ENCODE data around the gene GPC5.
"Not testable (repeated sequence)": the region's sequence is repeated elsewhere in the genome, so short reads cannot be mapped to it uniquely, and the experiment has no call there.

Gene GPC5

GRCh38 chr13:91773591-91774227 is 375.3 kb downstream of the GPC5 start:
- Histone ChIP-seq H3K4me3 (ENCODE audit: low read length in 2 of 2) (no peak overlapping the region), H3K27ac (ENCODE audit: low read depth in 2 of 2, low read length in 2 of 2) (no peak overlapping the region), H3K9ac (ENCODE audit: low read depth in 1 of 2, low read length in 2 of 2) (no peak overlapping the region), H3K4me1 (ENCODE audit: control insufficient read depth in 2 of 2, insufficient read depth in 2 of 2, low read length in 2 of 2) (no peaks in the 10 kb centered on the region), H3K9me3 (ENCODE audit: control insufficient read depth in 2 of 2, low read length in 2 of 2) (no peaks in the 10 kb centered on the region), H3K36me3 (ENCODE audit: control insufficient read depth in 2 of 2, insufficient read depth in 2 of 2, low read length in 2 of 2) (no peaks in the 10 kb centered on the region), H3K27me3 (ENCODE audit: control insufficient read depth in 2 of 2, insufficient read depth in 2 of 2, low read length in 2 of 2) (no peaks in the 10 kb centered on the region)

GRCh38 chr13:91774397-91774796 is 376.0 kb downstream of the GPC5 start:
- Histone ChIP-seq H3K36me3 (ENCODE audit: control insufficient read depth in 2 of 2, insufficient read depth in 2 of 2, low read length in 2 of 2) (no peaks in the 10 kb centered on the region), H3K4me3 (ENCODE audit: low read length in 2 of 2) (no peak overlapping the region), H3K27ac (ENCODE audit: low read depth in 2 of 2, low read length in 2 of 2) (no peak overlapping the region), H3K4me1 (ENCODE audit: control insufficient read depth in 2 of 2, insufficient read depth in 2 of 2, low read length in 2 of 2) (no peaks in the 10 kb centered on the region), H3K27me3 (ENCODE audit: control insufficient read depth in 2 of 2, insufficient read depth in 2 of 2, low read length in 2 of 2) (no peaks in the 10 kb centered on the region), H3K9me3 (ENCODE audit: control insufficient read depth in 2 of 2, low read length in 2 of 2) (no peaks in the 10 kb centered on the region), H3K9ac (ENCODE audit: low read depth in 1 of 2, low read length in 2 of 2) (no peak overlapping the region)

- H3K9ac ChIP-seq (ENCODE audit: low read depth in 1 of 2, low read length in 2 of 2): no peak overlapping the region
- H3K27me3 ChIP-seq (ENCODE audit: control insufficient read depth in 2 of 2, insufficient read depth in 2 of 2, low read length in 2 of 2): no peaks in the 10 kb centered on the region
- H3K36me3 ChIP-seq (ENCODE audit: control insufficient read depth in 2 of 2, insufficient read depth in 2 of 2, low read length in 2 of 2): no peaks in the 10 kb centered on the region
- H3K9me3 ChIP-seq (ENCODE audit: control insufficient read depth in 2 of 2, low read length in 2 of 2): no peaks in the 10 kb centered on the region
- no peak overlapping the region for H3K4me3 ChIP-seq (ENCODE audit: low read length in 2 of 2)
- no peaks in the 10 kb centered on the region for H3K4me1 ChIP-seq (ENCODE audit: control insufficient read depth in 2 of 2, insufficient read depth in 2 of 2, low read length in 2 of 2)
- no peak overlapping the region for H3K27ac ChIP-seq (ENCODE audit: low read depth in 2 of 2, low read length in 2 of 2)
These were observed 378.3 kb downstream of the GPC5 start for GRCh38 chr13:91776611-91777193.

- no peaks in the 10 kb centered on the region for H3K4me1 ChIP-seq (ENCODE audit: control insufficient read depth in 2 of 2, insufficient read depth in 2 of 2, low read length in 2 of 2)
- no peak overlapping the region for H3K4me3 ChIP-seq (ENCODE audit: low read length in 2 of 2)
- no peaks in the 10 kb centered on the region for H3K27me3 ChIP-seq (ENCODE audit: control insufficient read depth in 2 of 2, insufficient read depth in 2 of 2, low read length in 2 of 2)
- no peak overlapping the region for H3K27ac ChIP-seq (ENCODE audit: low read depth in 2 of 2, low read length in 2 of 2)
- H3K9ac ChIP-seq (ENCODE audit: low read depth in 1 of 2, low read length in 2 of 2): no peak overlapping the region
- no peaks in the 10 kb centered on the region for H3K9me3 ChIP-seq (ENCODE audit: control insufficient read depth in 2 of 2, low read length in 2 of 2)
- no peaks in the 10 kb centered on the region for H3K36me3 ChIP-seq (ENCODE audit: control insufficient read depth in 2 of 2, insufficient read depth in 2 of 2, low read length in 2 of 2)
These were observed 379.7 kb downstream of the GPC5 start for GRCh38 chr13:91778123-91778522.

GRCh38 chr13:91781982-91782691 is 383.7 kb downstream of the GPC5 start:
- not testable (repeated sequence) for H3K9ac ChIP-seq (ENCODE audit: low read depth in 1 of 2, low read length in 2 of 2); H3K9me3 ChIP-seq (ENCODE audit: control insufficient read depth in 2 of 2, low read length in 2 of 2); H3K27ac ChIP-seq (ENCODE audit: low read depth in 2 of 2, low read length in 2 of 2); H3K4me1 ChIP-seq (ENCODE audit: control insufficient read depth in 2 of 2, insufficient read depth in 2 of 2, low read length in 2 of 2); H3K4me3 ChIP-seq (ENCODE audit: low read length in 2 of 2); H3K27me3 ChIP-seq (ENCODE audit: control insufficient read depth in 2 of 2, insufficient read depth in 2 of 2, low read length in 2 of 2); H3K36me3 ChIP-seq (ENCODE audit: control insufficient read depth in 2 of 2, insufficient read depth in 2 of 2, low read length in 2 of 2)

GRCh38 chr13:91785431-91786119 is 387.2 kb downstream of the GPC5 start:
- no peaks in the 10 kb centered on the region for H3K36me3 ChIP-seq (ENCODE audit: control insufficient read depth in 2 of 2, insufficient read depth in 2 of 2, low read length in 2 of 2)
- no peak overlapping the region for H3K9ac ChIP-seq (ENCODE audit: low read depth in 1 of 2, low read length in 2 of 2)

GRCh38 chr13:91792054-91792453 is 393.6 kb downstream of the GPC5 start:
- Histone ChIP-seq H3K9ac (ENCODE audit: low read depth in 1 of 2, low read length in 2 of 2) (no peak overlapping the region), H3K36me3 (ENCODE audit: control insufficient read depth in 2 of 2, insufficient read depth in 2 of 2, low read length in 2 of 2) (no peaks in the 10 kb centered on the region), H3K27ac (ENCODE audit: low read depth in 2 of 2, low read length in 2 of 2) (no peak overlapping the region), H3K4me3 (ENCODE audit: low read length in 2 of 2) (no peak overlapping the region), H3K4me1 (ENCODE audit: control insufficient read depth in 2 of 2, insufficient read depth in 2 of 2, low read length in 2 of 2) (no peaks in the 10 kb centered on the region), H3K27me3 (ENCODE audit: control insufficient read depth in 2 of 2, insufficient read depth in 2 of 2, low read length in 2 of 2) (no peaks in the 10 kb centered on the region), H3K9me3 (ENCODE audit: control insufficient read depth in 2 of 2, low read length in 2 of 2) (no peaks in the 10 kb centered on the region)

More at GRCh38 chr13:91785431-91786119, 387.2 kb downstream of the GPC5 start:
- Histone ChIP-seq H3K4me3 (ENCODE audit: low read length in 2 of 2) (no peak overlapping the region), H3K27me3 (ENCODE audit: control insufficient read depth in 2 of 2, insufficient read depth in 2 of 2, low read length in 2 of 2) (no peaks in the 10 kb centered on the region), H3K4me1 (ENCODE audit: control insufficient read depth in 2 of 2, insufficient read depth in 2 of 2, low read length in 2 of 2) (no peaks in the 10 kb centered on the region), H3K9me3 (ENCODE audit: control insufficient read depth in 2 of 2, low read length in 2 of 2) (no peaks in the 10 kb centered on the region), H3K27ac (ENCODE audit: low read depth in 2 of 2, low read length in 2 of 2) (no peak overlapping the region)

GRCh38 chr13:91797567-91797966 is 399.1 kb downstream of the GPC5 start:
- Histone ChIP-seq H3K4me3 (ENCODE audit: low read length in 2 of 2) (no peak overlapping the region), H3K9me3 (ENCODE audit: control insufficient read depth in 2 of 2, low read length in 2 of 2) (no peaks in the 10 kb centered on the region), H3K9ac (ENCODE audit: low read depth in 1 of 2, low read length in 2 of 2) (no peak overlapping the region), H3K27me3 (ENCODE audit: control insufficient read depth in 2 of 2, insufficient read depth in 2 of 2, low read length in 2 of 2) (no peaks in the 10 kb centered on the region), H3K4me1 (ENCODE audit: control insufficient read depth in 2 of 2, insufficient read depth in 2 of 2, low read length in 2 of 2) (no peaks in the 10 kb centered on the region), H3K36me3 (ENCODE audit: control insufficient read depth in 2 of 2, insufficient read depth in 2 of 2, low read length in 2 of 2) (no peaks in the 10 kb centered on the region), H3K27ac (ENCODE audit: low read depth in 2 of 2, low read length in 2 of 2) (no peak overlapping the region)

- H3K9ac ChIP-seq (ENCODE audit: low read depth in 1 of 2, low read length in 2 of 2); H3K27ac ChIP-seq (ENCODE audit: low read depth in 2 of 2, low read length in 2 of 2); H3K9me3 ChIP-seq (ENCODE audit: control insufficient read depth in 2 of 2, low read length in 2 of 2); H3K36me3 ChIP-seq (ENCODE audit: control insufficient read depth in 2 of 2, insufficient read depth in 2 of 2, low read length in 2 of 2); H3K4me1 ChIP-seq (ENCODE audit: control insufficient read depth in 2 of 2, insufficient read depth in 2 of 2, low read length in 2 of 2); H3K4me3 ChIP-seq (ENCODE audit: low read length in 2 of 2); H3K27me3 ChIP-seq (ENCODE audit: control insufficient read depth in 2 of 2, insufficient read depth in 2 of 2, low read length in 2 of 2): not testable (repeated sequence)
These were observed 399.9 kb downstream of the GPC5 start for GRCh38 chr13:91798338-91798737.

GRCh38 chr13:91801772-91802171 is 403.4 kb downstream of the GPC5 start:
- not testable (repeated sequence) for H3K9me3 ChIP-seq (ENCODE audit: control insufficient read depth in 2 of 2, low read length in 2 of 2); H3K4me3 ChIP-seq (ENCODE audit: low read length in 2 of 2); H3K4me1 ChIP-seq (ENCODE audit: control insufficient read depth in 2 of 2, insufficient read depth in 2 of 2, low read length in 2 of 2); H3K27ac ChIP-seq (ENCODE audit: low read depth in 2 of 2, low read length in 2 of 2); H3K36me3 ChIP-seq (ENCODE audit: control insufficient read depth in 2 of 2, insufficient read depth in 2 of 2, low read length in 2 of 2); H3K9ac ChIP-seq (ENCODE audit: low read depth in 1 of 2, low read length in 2 of 2); H3K27me3 ChIP-seq (ENCODE audit: control insufficient read depth in 2 of 2, insufficient read depth in 2 of 2, low read length in 2 of 2)
